GM18873 (cell line): ENCODE results near the gene RASAL2.
"Not testable (repeated sequence)": the region's sequence is repeated elsewhere in the genome, so short reads cannot be mapped to it uniquely, and the experiment has no call there.

Source experiments
- ATAC-seq: cut with Tn5 transposase; IDR thresholded peaks from one replicate; pipeline ENCODE4 v1.9.1; 2021; ENCODE audit warnings: mild to moderate bottlenecking, moderate library complexity, moderate number of reproducible peaks; ENCODE audit not compliant: unreplicated experiment, low FRiP score

The RASAL2 gene

DNA sequence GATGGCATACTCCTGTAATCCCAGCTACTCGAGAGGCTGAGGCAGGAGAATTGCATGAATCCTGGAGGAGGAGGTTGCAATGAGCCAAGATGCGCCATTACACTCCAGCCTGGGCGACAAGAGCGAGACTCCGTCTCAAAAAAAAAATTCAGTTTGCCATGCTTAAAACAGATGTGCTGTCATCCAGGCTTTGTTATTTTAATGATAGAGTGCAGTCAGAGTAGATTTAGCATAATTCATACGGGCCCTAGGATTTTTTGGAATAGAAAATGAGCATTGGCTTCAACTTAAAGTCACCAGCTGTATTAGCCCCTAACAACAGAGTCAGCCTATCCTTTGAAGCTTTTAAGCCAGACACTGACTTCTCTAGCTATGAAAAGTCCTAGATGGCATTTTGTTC, 124.6 kb downstream of the RASAL2 start:
- ATAC-seq: no peak

GRCh38 chr1:178220094-178220493, 126.2 kb downstream of the RASAL2 start:
- no peak for ATAC-seq

DNA sequence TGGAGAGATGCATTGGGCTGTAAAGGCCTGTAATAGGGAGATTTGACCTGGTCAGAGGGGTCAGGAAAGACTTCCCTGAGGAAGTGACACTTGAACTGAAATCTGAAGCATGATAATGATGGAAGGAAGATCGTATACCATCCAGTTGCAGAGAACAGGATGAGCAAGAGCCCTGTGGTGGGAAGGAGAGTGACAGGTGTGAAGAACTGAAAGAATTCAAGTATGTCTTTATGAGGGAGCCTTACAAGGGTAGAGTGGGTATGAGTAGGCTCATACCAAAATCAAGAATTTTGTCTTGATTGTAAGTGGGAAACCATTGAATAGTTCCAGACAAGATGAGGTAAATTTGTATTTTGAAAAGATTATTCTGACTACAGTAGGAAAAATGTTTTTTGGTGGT, 129.4 kb downstream of the RASAL2 start:
- no peak for ATAC-seq

DNA sequence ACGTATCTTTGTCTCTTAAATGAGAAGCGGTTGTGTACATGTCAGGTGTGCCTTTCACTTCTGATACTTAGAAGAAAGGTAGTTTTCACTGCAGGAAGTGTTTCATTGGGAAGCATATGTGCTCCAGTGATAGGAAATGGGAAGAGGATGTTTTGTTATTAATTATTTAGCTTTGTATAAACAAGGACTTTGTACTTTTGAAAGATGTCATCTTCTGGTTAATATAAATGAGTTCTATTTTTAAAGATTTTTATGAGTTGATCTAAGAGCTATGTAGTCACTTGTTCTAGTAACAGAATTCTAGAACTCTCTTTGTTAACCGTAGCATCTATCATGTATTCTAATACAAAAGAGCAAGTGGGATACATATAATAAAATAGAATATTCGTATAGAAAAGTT, 130.5 kb downstream of the RASAL2 start:
- no peak for ATAC-seq

DNA sequence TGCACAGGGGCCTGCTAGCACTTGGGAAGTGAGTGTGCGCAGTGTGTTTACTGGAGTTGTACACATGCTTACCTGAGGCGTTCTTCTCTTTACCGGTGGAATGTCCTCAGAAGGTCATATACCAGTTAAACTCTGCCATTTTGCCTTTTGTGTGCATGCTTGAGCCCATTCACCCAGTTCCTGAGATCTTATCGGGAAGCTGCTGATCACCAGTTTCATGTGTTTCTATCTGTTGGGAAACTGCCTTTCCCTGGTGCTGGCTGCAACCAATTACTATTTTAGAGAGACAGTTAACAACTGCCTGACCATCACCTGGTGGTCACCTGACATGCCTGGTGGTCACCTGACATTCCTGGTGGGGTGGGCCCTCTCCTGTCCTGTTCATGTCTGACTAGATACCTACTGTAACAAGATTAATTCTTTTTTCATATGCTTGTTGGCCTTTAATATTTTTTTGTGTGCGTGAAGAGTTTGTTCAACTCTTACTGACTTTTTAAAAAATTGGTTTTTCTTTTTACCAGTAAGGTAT, 137.0 kb downstream of the RASAL2 start:
- no peak for ATAC-seq

DNA sequence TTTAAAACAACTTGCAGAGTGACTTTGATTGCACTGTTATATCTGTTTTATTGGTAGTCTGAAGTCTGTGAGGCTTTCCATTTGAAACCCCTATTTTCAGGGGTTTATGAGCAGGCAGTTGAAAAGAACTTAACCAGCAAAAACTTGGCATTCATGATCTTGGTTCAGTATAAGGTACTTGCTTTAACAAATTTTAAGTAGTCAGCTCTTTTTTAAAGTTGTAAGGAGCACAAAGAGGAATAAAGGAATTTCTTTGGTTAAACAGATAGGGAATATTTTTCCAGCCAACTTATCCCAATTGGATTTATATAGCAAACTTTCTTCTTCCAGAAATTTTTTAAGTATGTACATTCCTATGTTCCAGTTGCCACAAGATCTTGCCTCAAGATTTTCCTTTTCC, 138.2 kb downstream of the RASAL2 start:
- no peak for ATAC-seq

DNA sequence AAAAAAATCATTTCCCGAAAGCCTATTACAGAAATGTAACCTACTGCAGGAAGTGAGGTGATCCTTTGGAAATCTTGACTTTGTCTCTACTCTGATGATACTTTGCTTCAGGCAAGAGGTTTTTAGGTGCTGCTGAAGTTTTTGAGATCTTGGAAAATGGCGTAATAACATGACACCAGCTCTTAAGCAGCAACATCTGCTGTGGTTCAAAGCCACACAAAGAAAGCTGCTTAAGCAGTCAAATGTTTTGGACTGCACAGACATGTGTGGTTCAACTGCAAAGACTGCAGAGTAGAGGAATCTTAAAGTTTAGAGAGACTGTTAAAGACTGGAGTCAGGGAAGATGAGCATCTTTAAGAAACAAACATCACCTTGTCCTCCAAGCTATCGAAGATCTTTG, 139.0 kb downstream of the RASAL2 start:
- ATAC-seq: no peak

- no peak for ATAC-seq
Observed at GRCh38 chr1:178237121-178237520, 143.2 kb downstream of the RASAL2 start.

GRCh38 chr1:178238722-178239510, 145.0 kb downstream of the RASAL2 start:
- no peak for ATAC-seq

DNA sequence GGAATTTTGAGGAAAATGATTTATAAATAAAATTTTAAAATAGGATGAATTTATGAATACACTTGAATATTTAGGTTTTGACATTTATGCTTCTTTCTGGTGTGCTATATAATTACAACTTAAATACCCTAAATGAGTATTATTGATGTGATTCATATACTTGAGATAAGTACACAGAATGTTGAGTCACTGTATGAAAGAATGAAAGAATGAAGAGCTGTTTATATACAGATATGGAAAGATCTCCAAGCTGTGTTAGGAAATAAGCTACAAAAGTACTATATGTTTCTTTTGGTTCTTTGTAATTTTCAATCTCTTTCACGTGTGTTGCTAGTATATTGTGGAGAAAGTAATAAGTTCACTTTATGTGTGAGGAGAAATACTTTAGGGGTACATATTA, 147.2 kb downstream of the RASAL2 start:
- no peak for ATAC-seq

- no peak for ATAC-seq
Observed at GRCh38 chr1:178241837-178242236, 147.9 kb downstream of the RASAL2 start.

GRCh38 chr1:178243119-178243518, 149.2 kb downstream of the RASAL2 start:
- ATAC-seq: no peak

DNA sequence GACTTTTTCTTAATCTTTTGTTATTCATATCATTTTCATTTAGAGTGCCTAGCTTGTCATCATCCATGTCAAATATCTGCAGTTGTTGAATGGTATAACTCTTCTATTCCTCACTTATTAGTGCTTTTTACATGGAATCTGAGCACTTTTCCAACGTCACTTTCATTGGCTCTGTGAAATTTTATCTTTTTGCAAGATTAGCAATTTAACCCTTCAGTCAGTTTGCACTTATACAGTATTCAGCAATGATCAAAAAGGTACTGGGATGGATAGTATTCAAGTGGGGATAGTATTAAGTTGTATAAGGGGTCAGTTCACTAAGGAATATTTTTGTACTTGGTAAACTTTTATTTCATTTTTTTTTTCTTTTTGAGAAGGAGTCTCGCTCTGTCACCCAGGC, 150.0 kb downstream of the RASAL2 start:
- ATAC-seq: no peak

GRCh38 chr1:178248284-178248683, 154.4 kb downstream of the RASAL2 start:
- not testable (repeated sequence) for ATAC-seq

DNA sequence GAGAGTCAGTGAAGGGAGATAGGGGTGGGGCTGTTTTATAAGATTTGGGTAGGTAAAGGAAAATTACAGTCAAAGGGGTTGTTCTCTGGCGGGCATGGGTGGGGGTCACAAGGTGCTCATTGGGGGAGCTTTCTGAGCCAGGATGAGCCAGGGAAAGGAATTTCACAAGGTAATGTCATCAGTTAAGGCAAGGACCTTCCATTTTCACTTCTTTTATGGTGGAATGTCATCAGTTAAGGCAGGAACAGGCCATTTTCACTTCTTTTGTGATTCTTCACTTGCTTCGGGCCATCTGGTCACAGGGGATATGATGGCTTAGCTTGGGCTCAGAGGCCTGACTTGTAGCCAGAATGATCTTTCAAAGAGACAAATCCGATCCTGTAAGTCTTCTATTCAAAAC, 159.7 kb downstream of the RASAL2 start:
- ATAC-seq: not testable (repeated sequence)

DNA sequence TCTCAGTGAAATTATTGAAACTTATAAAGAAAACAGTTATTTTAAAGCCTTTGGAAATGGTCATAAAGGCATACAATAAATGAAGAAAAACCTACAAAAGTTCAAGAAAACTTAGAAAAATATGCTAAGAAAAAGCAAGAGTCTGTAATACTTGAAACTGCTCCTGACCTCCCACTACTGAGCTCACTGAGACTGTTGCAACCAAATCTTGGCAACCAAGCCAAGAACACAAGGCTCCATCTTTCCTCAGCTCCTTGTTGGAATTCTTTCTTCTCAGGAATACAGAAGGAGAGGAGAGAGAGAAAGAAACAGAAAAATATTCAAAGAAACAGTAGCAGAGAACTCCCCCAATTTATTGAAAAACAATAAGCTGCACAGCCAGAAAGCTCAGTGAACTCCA, 160.5 kb downstream of the RASAL2 start:
- ATAC-seq: no peak

- no peak for ATAC-seq
Observed at GRCh38 chr1:178258536-178258935, 164.6 kb downstream of the RASAL2 start.

DNA sequence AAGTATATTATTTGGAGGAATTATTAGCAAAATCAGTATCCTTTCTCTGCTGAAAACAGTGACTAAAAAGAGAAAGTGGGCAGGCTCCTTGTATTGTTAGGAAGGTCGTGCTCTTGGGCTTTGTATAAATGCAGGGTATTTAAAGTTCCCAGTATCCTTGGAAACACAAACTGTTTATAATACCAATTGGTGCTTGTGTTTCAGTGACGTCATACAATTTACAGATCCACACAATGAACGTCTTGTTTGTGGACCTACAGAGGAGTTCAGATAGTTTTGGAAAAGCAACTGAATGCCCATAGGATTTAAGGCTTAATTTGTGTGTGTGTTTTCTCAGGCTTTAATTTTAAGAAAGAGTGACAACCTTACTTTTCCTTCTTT, 168.2 kb downstream of the RASAL2 start:
- ATAC-seq: no peak

- no peak for ATAC-seq
Observed at GRCh38 chr1:178263341-178263740, 169.4 kb downstream of the RASAL2 start.

GRCh38 chr1:178266113-178266512, 172.2 kb downstream of the RASAL2 start:
- no peak for ATAC-seq

GRCh38 chr1:178266619-178267066, 172.7 kb downstream of the RASAL2 start:
- ATAC-seq: no peak

DNA sequence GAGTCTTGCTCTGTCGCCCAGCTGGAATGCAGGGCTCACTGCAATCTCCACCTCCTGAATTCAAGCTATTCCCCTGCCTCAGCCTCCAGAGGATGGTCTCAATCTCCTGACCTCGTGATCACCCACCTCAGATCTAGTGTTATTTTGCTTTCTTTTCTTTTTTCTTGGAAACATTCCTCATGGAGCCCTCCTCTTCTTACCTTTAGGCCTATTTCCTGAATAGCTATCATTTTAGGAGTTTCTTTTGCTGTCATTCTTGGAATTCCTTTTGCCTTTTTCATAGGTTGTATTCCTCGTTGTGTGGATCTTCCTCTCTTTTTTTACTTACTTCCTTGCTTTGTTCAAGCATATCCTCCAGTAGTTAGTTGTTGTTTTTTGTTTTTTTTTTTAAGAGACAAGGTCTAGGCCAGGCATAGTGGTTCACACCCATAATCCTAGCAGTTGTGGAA, 173.8 kb downstream of the RASAL2 start:
- no peak for ATAC-seq
